DOHH2 (cell line): ENCODE measurements around the gene LRP2.

Experiments used
- H3F3A ChIP-seq: fragments of 200-600 bp; sonication (generic), shearing (Covaris generic); 2 replicates; pipeline ENCODE4 v1.6.0; 2016; ENCODE audit warnings: antibody characterized with exemption, mild to moderate bottlenecking; ENCODE audit not compliant: control insufficient read depth, insufficient read depth
- H3K27ac ChIP-seq: fragments of 200-600 bp; sonication (generic); 2 replicates; pipeline ENCODE4 v1.5.1; 2014; ENCODE audit warnings: low read depth, mild to moderate bottlenecking, low read length, moderate library complexity
- H3K27me3 ChIP-seq: fragments of 200-600 bp; sonication (generic); 2 replicates; pipeline ENCODE4 v1.6.1; 2014; ENCODE audit warnings: mild to moderate bottlenecking, low read length, mixed read lengths; ENCODE audit not compliant: control insufficient read depth
- H3K36me3 ChIP-seq: fragments of 200-600 bp; sonication (generic); 2 replicates; pipeline ENCODE4 v1.6.1; 2014; ENCODE audit warnings: mild to moderate bottlenecking, low read length, moderate library complexity, mixed read lengths; ENCODE audit not compliant: control insufficient read depth
- H3K4me1 ChIP-seq: fragments of 200-600 bp; sonication (generic); 2 replicates; pipeline ENCODE4 v1.6.1; 2014; ENCODE audit warnings: mild to moderate bottlenecking, low read length, mixed read lengths; ENCODE audit not compliant: control insufficient read depth
- H3K4me2 ChIP-seq: fragments of 200-600 bp; sonication (generic); 2 replicates; pipeline ENCODE4 v1.6.0; 2014; ENCODE audit warnings: mild to moderate bottlenecking, low read length, moderate library complexity
- H3K4me3 ChIP-seq: fragments of 200-600 bp; sonication (generic); 2 replicates; pipeline ENCODE4 v1.5.1; 2014; ENCODE audit warnings: mild to moderate bottlenecking, low read length, mixed read lengths
- H3K79me2 ChIP-seq: fragments of 200-600 bp; sonication (generic); 2 replicates; pipeline ENCODE4 v1.6.1; 2014; ENCODE audit warnings: mild to moderate bottlenecking, low read length, mixed read lengths; ENCODE audit not compliant: control insufficient read depth
- H3K9me2 ChIP-seq: fragments of 200-600 bp; sonication (generic); replicated peaks from 2 replicates; pipeline ENCODE4 v1.6.1; 2014; ENCODE audit warnings: mild to moderate bottlenecking, low read length, mixed read lengths; ENCODE audit not compliant: control insufficient read depth
- H3K9me3 ChIP-seq: fragments of 200-600 bp; sonication (generic); 2 replicates; pipeline ENCODE4 v1.6.1; 2014; ENCODE audit warnings: antibody characterized with exemption, low read length, mixed read lengths; ENCODE audit not compliant: control insufficient read depth, insufficient read depth
- H4K20me1 ChIP-seq: fragments of 200-600 bp; sonication (generic); 2 replicates; pipeline ENCODE4 v1.6.0; 2014; ENCODE audit warnings: low read depth, mild to moderate bottlenecking, antibody characterized with exemption, low read length, moderate library complexity; ENCODE audit not compliant: control insufficient read depth, insufficient read depth
- CTCF ChIP-seq: fragments of 200-600 bp; sonication (generic); IDR thresholded peaks from one replicate; pipeline ENCODE4 v1.5.1; 2014; ENCODE audit warnings: antibody characterized with exemption, mild to moderate bottlenecking, low read depth, low read length; ENCODE audit not compliant: poor library complexity, severe bottlenecking
- EZH2phosphoT487 ChIP-seq: fragments of 200-600 bp; sonication (generic); IDR thresholded peaks from 2 replicates; pipeline ENCODE4 v1.6.1; 2017; ENCODE audit warnings: borderline replicate concordance, mild to moderate bottlenecking, antibody characterized with exemption, low read length, moderate library complexity, mixed read lengths

LRP2 gene

GRCh38 chr2:169131587-169132512 lies 230.5 kb downstream of the LRP2 start:
- H3K9me3 ChIP-seq: no peaks in the 10 kb centered on the region
- no peak overlapping the region for H3K4me3 ChIP-seq
- H3K4me1 ChIP-seq: no peaks in the 10 kb centered on the region
- no peaks in the 10 kb centered on the region for H3F3A ChIP-seq
- no peaks in the 10 kb centered on the region for H3K79me2 ChIP-seq
- no peaks in the 10 kb centered on the region for H3K36me3 ChIP-seq
- H3K27ac ChIP-seq: no peak overlapping the region
- H3K4me2 ChIP-seq: no peak overlapping the region
- no peaks in the 10 kb centered on the region for H4K20me1 ChIP-seq
- TF ChIP-seq CTCF: peak; percentile 69
- TF ChIP-seq EZH2phosphoT487: no peak
- H3K9me2 ChIP-seq: no peaks in the 10 kb centered on the region
- H3K27me3 ChIP-seq: peaks cover 2% of the 10 kb centered on the region; the same call in 1 of the 2 replicates

GRCh38 chr2:169129703-169130243 lies 232.6 kb downstream of the LRP2 start:
- H4K20me1 ChIP-seq: no peaks in the 10 kb centered on the region
- H3K27me3 ChIP-seq: peaks cover 2% of the 10 kb centered on the region; the same call in 1 of the 2 replicates
- H3K9me3 ChIP-seq: no peaks in the 10 kb centered on the region
- no peaks in the 10 kb centered on the region for H3K9me2 ChIP-seq
- no peaks in the 10 kb centered on the region for H3F3A ChIP-seq
- no peaks in the 10 kb centered on the region for H3K79me2 ChIP-seq
- no peaks in the 10 kb centered on the region for H3K4me1 ChIP-seq
- no peak overlapping the region for H3K27ac ChIP-seq
- H3K4me2 ChIP-seq: no peak overlapping the region
- TF ChIP-seq CTCF: no peak
- H3K4me3 ChIP-seq: no peak overlapping the region
- H3K36me3 ChIP-seq: no peaks in the 10 kb centered on the region

- TF ChIP-seq EZH2phosphoT487 (no peak), CTCF (no peak)
- H4K20me1 ChIP-seq: no peaks in the 10 kb centered on the region
- no peaks in the 10 kb centered on the region for H3K9me3 ChIP-seq
- no peaks in the 10 kb centered on the region for H3K4me1 ChIP-seq
- H3K4me2 ChIP-seq: no peak overlapping the region
- no peak overlapping the region for H3K4me3 ChIP-seq
- H3K9me2 ChIP-seq: no peaks in the 10 kb centered on the region
- 0 out of 2 replicates have a peak, but pooled peaks cover 3% of the 10 kb centered on the region for H3K27me3 ChIP-seq
- no peaks in the 10 kb centered on the region for H3F3A ChIP-seq
- H3K36me3 ChIP-seq: no peaks in the 10 kb centered on the region
- no peak overlapping the region for H3K27ac ChIP-seq
- no peaks in the 10 kb centered on the region for H3K79me2 ChIP-seq
Measured at GRCh38 chr2:169119851-169120250, 242.5 kb downstream of the LRP2 start.
